ENCODE results near the gene DNAH3.

DNA sequence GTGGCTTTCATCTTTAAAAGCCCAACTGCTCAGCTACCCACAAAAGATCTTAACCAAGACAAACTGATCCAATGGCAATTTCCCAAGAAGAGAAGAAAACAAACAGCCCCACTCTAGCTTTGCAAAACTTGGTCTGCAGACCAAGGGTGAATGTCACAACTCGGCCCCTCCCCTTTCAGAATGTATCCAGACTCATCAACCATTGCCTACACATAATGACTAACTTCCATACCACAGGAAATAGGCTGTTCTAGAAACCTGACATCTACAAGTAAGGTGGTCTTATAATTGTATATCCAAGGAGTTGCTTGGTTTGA is 266.4 kb downstream of the DNAH3 start:
- TF ChIP-seq EZH2 (IDR thresholded peaks at IDR 0.05) (no peak), POLR2AphosphoS5 (IDR thresholded peaks at IDR 0.05; ENCODE audit: borderline replicate concordance, low read depth, low read length) (no peak)

All from SK-N-MC (cell line).